K562 (cell line): Measurements from ENCODE around the gene VDAC1. TPM values are rescaled to one million over a fixed set of nuclear protein-coding genes. Genes with fewer than 3 reads are reported as not detected.

ENCODE experiments used
- BRCA1 ChIP-seq, 2 experiments: fragments of 450-650 bp in 1 of 2; sonication (generic) in 1 of 2; formaldehyde crosslinking in 1 of 2; IDR thresholded peaks; 2 replicates each; pipeline versions ENCODE4 v1.5.0 to v1.6.1; 2017 to 2020; ENCODE audit warnings: mild to moderate bottlenecking in 1 of 2, missing genetic modification reagents in 1 of 2
- CHD2 ChIP-seq: IDR thresholded peaks from 2 replicates; pipeline ENCODE4 v1.6.1; 2011; ENCODE audit warnings: low read depth, low read length
- DACH1 ChIP-seq: fragments of 450-650 bp; IDR thresholded peaks from 2 replicates; pipeline ENCODE4 v1.6.1; 2018; ENCODE audit not compliant: partially characterized antibody
- HDAC6 ChIP-seq: IDR thresholded peaks from 2 replicates; pipeline ENCODE4 v1.6.1; 2012; ENCODE audit warnings: low read depth, mild to moderate bottlenecking, control low read depth, inconsistent platforms, low read length, moderate library complexity
- KLF13 ChIP-seq: fragments of 450-650 bp; IDR thresholded peaks from 2 replicates; pipeline ENCODE4 v1.6.1; 2016; ENCODE audit warnings: missing genetic modification characterization, low read depth, mild to moderate bottlenecking, missing compliant biosample characterization, moderate library complexity, borderline replicate concordance
- MCM5 ChIP-seq: fragments of 450-650 bp; IDR thresholded peaks from 2 replicates; pipeline ENCODE4 v1.6.1; 2016; ENCODE audit warnings: low read depth
- PHB ChIP-seq: fragments of 250-450 bp; sonication (Bioruptor Pico); IDR thresholded peaks from 2 replicates; pipeline ENCODE4 v1.5.0; 2021
- SETDB1 ChIP-seq: IDR thresholded peaks from one replicate; pipeline ENCODE4 v1.6.1; 2012; ENCODE audit warnings: low read length, control low read depth, inconsistent platforms
- SMARCC2 ChIP-seq: fragments of 450-650 bp; IDR thresholded peaks from 2 replicates; pipeline ENCODE4 v1.6.1; 2017; ENCODE audit warnings: antibody characterized with exemption, moderate library complexity, mild to moderate bottlenecking, low read depth
- SMARCE1 ChIP-seq: fragments of 450-650 bp; IDR thresholded peaks from 2 replicates; pipeline ENCODE4 v1.7.1; 2016; ENCODE audit warnings: mild to moderate bottlenecking
- SRF ChIP-seq, 2 experiments: fragments of 250-450, 450-650 bp in 1 of 2; sonication (Bioruptor Pico) in 1 of 2; sonication (generic) in 1 of 2; formaldehyde crosslinking; IDR thresholded peaks; 2 replicates each; pipeline versions ENCODE4 v1.5.0 to v1.5.1; 2020 to 2022; ENCODE audit warnings: mild to moderate bottlenecking in 1 of 2, missing genetic modification reagents in 1 of 2
- U2AF2 ChIP-seq: fragments of 200-400 bp; formaldehyde crosslinking; optimal IDR thresholded peaks from 2 replicates; pipeline ENCODE3; 2017; ENCODE audit warnings: low read depth, mild to moderate bottlenecking, low read length
- ZKSCAN8 ChIP-seq: fragments of 200-800 bp; sonication (Bioruptor generic); IDR thresholded peaks from 2 replicates; pipeline ENCODE4 v1.6.1; 2016; ENCODE audit warnings: missing genetic modification characterization, missing compliant biosample characterization
- ZNF165 ChIP-seq: fragments of 250-450 bp; sonication (Bioruptor Pico); IDR thresholded peaks from 2 replicates; pipeline ENCODE4 v1.4.0; 2020; ENCODE audit warnings: borderline replicate concordance
- ZNF316 ChIP-seq: fragments of 450-650 bp; IDR thresholded peaks from 2 replicates; pipeline ENCODE4 v1.6.1; 2016
- ZNF695 ChIP-seq: fragments of 450-650 bp; formaldehyde crosslinking; IDR thresholded peaks from 2 replicates; pipeline ENCODE4 v1.4.0; 2020; ENCODE audit warnings: mild to moderate bottlenecking, moderate library complexity
- polyA plus RNA-seq, 8 experiments: library from polyadenylated mRNA; depleted of rRNA in 4 of 8; stranded (reverse) in 5 of 8; unstranded in 3 of 8; fragments of >200 nt; fragmentation: Nextera tagmentation in 2 of 8; fragmentation: Illumina TruSeq in 1 of 8; extraction: Ambion mirVana in 2 of 8; extraction: Trizol in 1 of 8; gene quantifications; 2 replicates each; pipeline versions ENCODE4 v1.2.1 to v1.2.3, GENCODE V29; 2011 to 2014; ENCODE audit warnings: inconsistent platforms in 1 of 8, missing spikeins in 1 of 8
- total RNA-seq, 7 experiments: library from RNA; depleted of rRNA in 6 of 7; stranded (reverse); fragments of >200 nt in 6 of 7; fragmentation: Illumina TruSeq in 2 of 7; extraction: Trizol in 2 of 7; gene quantifications; 2 replicates each; pipeline versions ENCODE4 v1.2.1 to v1.2.3, GENCODE V29; 2011 to 2021; ENCODE audit warnings: low replicate concordance in 1 of 7
- TF ChIP-seq, protein P1 (sequence below): sonication (generic); formaldehyde crosslinking; IDR thresholded peaks from 2 replicates; pipeline ENCODE4 v1.8.0; 2022; ENCODE audit warnings: mild to moderate bottlenecking, missing genetic modification reagents
- TF ChIP-seq, protein P2 (sequence below): fragments of 250-450 bp; sonication (Bioruptor Pico); IDR thresholded peaks from 2 replicates; pipeline ENCODE4 v1.5.0; 2020; ENCODE audit warnings: mild to moderate bottlenecking
- TF ChIP-seq, protein P3 (sequence below): fragments of 250-450 bp; sonication (Bioruptor Pico); IDR thresholded peaks from 2 replicates; pipeline ENCODE4 v1.8.0; 2022; ENCODE audit warnings: inconsistent platforms, mild to moderate bottlenecking, moderate library complexity, borderline replicate concordance
- TF ChIP-seq, protein P4 (sequence below): sonication (generic); formaldehyde crosslinking; IDR thresholded peaks from 2 replicates; pipeline ENCODE4 v1.8.0; 2022; ENCODE audit warnings: missing genetic modification reagents, mild to moderate bottlenecking, borderline replicate concordance
- TF ChIP-seq, protein P5 (sequence below): fragments of 450-650 bp; formaldehyde crosslinking; IDR thresholded peaks from 2 replicates; pipeline ENCODE4 v1.4.0; 2022; ENCODE audit warnings: mild to moderate bottlenecking, moderate library complexity

VDAC1 gene
- total and polyA plus RNA-seq, 9 of the 15 experiments (the other 6 are each of a cell fraction or from before 2014, with no cell fraction given) = 168 to 366 (median 293) TPM

DNA sequence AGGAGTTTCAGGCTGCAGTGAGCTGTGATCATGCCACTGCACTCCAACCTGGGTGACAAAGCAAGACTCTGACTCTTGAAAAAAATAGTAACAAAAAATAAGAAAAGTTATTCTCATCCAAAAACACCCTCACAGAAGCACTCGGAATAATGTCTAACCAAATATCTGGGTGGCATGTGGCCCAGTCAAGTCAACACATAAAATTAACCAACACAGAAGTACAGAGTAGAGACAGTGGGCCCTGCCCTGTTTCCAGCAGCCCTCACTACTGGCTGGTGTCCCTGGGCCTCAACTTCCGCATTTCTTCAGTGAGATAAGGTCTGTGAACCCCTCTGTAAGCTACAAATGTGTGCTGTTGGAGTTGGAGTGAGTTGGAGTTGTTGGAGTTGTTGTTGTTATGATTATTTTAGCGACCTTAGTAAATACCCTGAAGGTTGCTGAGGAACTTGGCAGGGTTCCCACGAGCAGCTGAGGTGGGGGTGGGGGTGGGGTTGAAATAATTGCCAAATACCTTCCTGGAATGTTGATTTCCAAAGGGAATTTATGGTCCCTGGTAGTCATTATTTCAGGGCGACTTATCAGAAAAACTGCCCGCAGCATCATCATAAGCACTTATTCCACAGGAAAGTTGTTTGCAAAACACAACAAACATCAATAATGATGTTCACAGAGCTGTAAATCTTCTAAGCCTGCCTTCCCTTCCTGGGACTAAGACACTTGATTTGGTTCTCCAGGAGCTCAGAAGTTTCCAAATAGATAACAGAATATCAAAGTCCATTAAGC is 66.5 kb downstream of the VDAC1 start (continued):
- TF ChIP-seq ZKSCAN8 (CRISPR knock-in tag) = no peak
- TF ChIP-seq, protein P1, sequence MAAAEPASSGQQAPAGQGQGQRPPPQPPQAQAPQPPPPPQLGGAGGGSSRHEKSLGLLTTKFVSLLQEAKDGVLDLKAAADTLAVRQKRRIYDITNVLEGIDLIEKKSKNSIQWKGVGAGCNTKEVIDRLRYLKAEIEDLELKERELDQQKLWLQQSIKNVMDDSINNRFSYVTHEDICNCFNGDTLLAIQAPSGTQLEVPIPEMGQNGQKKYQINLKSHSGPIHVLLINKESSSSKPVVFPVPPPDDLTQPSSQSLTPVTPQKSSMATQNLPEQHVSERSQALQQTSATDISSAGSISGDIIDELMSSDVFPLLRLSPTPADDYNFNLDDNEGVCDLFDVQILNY (CRISPR knock-in tag) = no peak
- TF ChIP-seq, protein P2, sequence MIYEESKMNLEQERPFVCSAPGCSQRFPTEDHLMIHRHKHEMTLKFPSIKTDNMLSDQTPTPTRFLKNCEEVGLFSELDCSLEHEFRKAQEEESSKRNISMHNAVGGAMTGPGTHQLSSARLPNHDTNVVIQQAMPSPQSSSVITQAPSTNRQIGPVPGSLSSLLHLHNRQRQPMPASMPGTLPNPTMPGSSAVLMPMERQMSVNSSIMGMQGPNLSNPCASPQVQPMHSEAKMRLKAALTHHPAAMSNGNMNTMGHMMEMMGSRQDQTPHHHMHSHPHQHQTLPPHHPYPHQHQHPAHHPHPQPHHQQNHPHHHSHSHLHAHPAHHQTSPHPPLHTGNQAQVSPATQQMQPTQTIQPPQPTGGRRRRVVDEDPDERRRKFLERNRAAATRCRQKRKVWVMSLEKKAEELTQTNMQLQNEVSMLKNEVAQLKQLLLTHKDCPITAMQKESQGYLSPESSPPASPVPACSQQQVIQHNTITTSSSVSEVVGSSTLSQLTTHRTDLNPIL = no peak
- peak; percentile 26 for TF ChIP-seq DACH1
- TF ChIP-seq ZNF695 (CRISPR knock-in tag) = no peak
- TF ChIP-seq, protein P3, sequence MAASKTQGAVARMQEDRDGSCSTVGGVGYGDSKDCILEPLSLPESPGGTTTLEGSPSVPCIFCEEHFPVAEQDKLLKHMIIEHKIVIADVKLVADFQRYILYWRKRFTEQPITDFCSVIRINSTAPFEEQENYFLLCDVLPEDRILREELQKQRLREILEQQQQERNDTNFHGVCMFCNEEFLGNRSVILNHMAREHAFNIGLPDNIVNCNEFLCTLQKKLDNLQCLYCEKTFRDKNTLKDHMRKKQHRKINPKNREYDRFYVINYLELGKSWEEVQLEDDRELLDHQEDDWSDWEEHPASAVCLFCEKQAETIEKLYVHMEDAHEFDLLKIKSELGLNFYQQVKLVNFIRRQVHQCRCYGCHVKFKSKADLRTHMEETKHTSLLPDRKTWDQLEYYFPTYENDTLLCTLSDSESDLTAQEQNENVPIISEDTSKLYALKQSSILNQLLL = no peak
- TF ChIP-seq, protein P4, sequence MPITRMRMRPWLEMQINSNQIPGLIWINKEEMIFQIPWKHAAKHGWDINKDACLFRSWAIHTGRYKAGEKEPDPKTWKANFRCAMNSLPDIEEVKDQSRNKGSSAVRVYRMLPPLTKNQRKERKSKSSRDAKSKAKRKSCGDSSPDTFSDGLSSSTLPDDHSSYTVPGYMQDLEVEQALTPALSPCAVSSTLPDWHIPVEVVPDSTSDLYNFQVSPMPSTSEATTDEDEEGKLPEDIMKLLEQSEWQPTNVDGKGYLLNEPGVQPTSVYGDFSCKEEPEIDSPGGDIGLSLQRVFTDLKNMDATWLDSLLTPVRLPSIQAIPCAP (CRISPR knock-in tag) = no peak
- TF ChIP-seq ZNF165 (CRISPR knock-in tag) = no peak
- TF ChIP-seq, protein P5, sequence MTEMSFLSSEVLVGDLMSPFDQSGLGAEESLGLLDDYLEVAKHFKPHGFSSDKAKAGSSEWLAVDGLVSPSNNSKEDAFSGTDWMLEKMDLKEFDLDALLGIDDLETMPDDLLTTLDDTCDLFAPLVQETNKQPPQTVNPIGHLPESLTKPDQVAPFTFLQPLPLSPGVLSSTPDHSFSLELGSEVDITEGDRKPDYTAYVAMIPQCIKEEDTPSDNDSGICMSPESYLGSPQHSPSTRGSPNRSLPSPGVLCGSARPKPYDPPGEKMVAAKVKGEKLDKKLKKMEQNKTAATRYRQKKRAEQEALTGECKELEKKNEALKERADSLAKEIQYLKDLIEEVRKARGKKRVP (CRISPR knock-in tag) = no peak
- TF ChIP-seq PHB (CRISPR knock-in tag) = no peak
- no peak for TF ChIP-seq KLF13 (tag)
- TF ChIP-seq SMARCE1 = peak; percentile 71; the same call in 1 of the 2 replicates
- no peak for TF ChIP-seq CHD2
- TF ChIP-seq SRF (CRISPR knock-in tag; IDR thresholded peaks at IDR 0.05) = no peak
- TF ChIP-seq SETDB1 = no peak
- TF ChIP-seq U2AF2 = no peak
- no peak for TF ChIP-seq BRCA1 (IDR thresholded peaks at IDR 0.05)
- TF ChIP-seq BRCA1 (CRISPR knock-in tag; IDR thresholded peaks at IDR 0.05) = no peak
- TF ChIP-seq HDAC6 = no peak
- TF ChIP-seq SMARCC2 = peak; percentile 48; the same call in 1 of the 2 replicates
- TF ChIP-seq MCM5 = no peak
- no peak for TF ChIP-seq ZNF316
